GM23338 (cell line): Measurements from ENCODE around the gene DSCAML1. TPM values are rescaled to one million over a fixed set of nuclear protein-coding genes. Genes with fewer than 3 reads are reported as not detected.

Experiments used
- ATAC-seq: fragments of 200-7000 bp; cut with Tn5 transposase; 3 replicates; pipeline ENCODE4 v1.9.1; 2020
- DNase-seq: peaks from one replicate; pipeline ENCODE4 v3.0.0-alpha.2; 2015; ENCODE audit warnings: low spot score
- H2AFZ ChIP-seq: fragments of 200-600 bp; sonication (generic); 2 replicates; pipeline ENCODE4 v1.8.0; 2016; ENCODE audit warnings: antibody characterized with exemption, mild to moderate bottlenecking, moderate library complexity
- H3F3A ChIP-seq: fragments of 200-600 bp; sonication (generic); replicated peaks from 2 replicates; pipeline ENCODE4 v1.8.0; 2017; ENCODE audit warnings: antibody characterized with exemption, mixed run types, low read depth
- H3K27ac ChIP-seq: fragments of 200-600 bp; sonication (generic); 2 replicates; pipeline ENCODE4 v1.6.1; 2016; ENCODE audit warnings: low read depth
- H3K27me3 ChIP-seq: fragments of 200-600 bp; sonication (generic); 2 replicates; pipeline ENCODE4 v1.8.0; 2016; ENCODE audit warnings: mild to moderate bottlenecking, mixed run types, moderate library complexity; ENCODE audit not compliant: insufficient read depth
- H3K36me3 ChIP-seq: fragments of 200-600 bp; sonication (generic); 2 replicates; pipeline ENCODE4 v1.8.0; 2016; ENCODE audit warnings: mild to moderate bottlenecking; ENCODE audit not compliant: insufficient read depth
- H3K4me1 ChIP-seq: fragments of 200-600 bp; sonication (generic); 2 replicates; pipeline ENCODE4 v1.8.0; 2016; ENCODE audit warnings: mild to moderate bottlenecking, moderate library complexity; ENCODE audit not compliant: insufficient read depth
- H3K4me2 ChIP-seq: fragments of 200-600 bp; sonication (generic); 2 replicates; pipeline ENCODE4 v1.7.1; 2017; ENCODE audit warnings: mixed run types
- H3K4me3 ChIP-seq: fragments of 200-600 bp; sonication (generic); 2 replicates; pipeline ENCODE4 v1.6.1; 2016; ENCODE audit warnings: mixed run types
- H3K79me2 ChIP-seq: fragments of 200-600 bp; sonication (generic); replicated peaks from 2 replicates; pipeline ENCODE4 v1.8.0; 2017; ENCODE audit warnings: mild to moderate bottlenecking; ENCODE audit not compliant: insufficient read depth
- H3K9me2 ChIP-seq: fragments of 200-600 bp; sonication (generic); 2 replicates; pipeline ENCODE4 v1.8.0; 2017; ENCODE audit not compliant: insufficient read depth
- H4K20me1 ChIP-seq: fragments of 200-600 bp; sonication (generic); replicated peaks from 2 replicates; pipeline ENCODE4 v1.8.0; 2017; ENCODE audit warnings: mild to moderate bottlenecking; ENCODE audit not compliant: insufficient read depth
- H3K27ac Mint-ChIP-seq: 2 replicates; pipeline ENCODE4 v1.8.0; 2020; ENCODE audit warnings: inconsistent platforms, mild to moderate bottlenecking, moderate library complexity, mixed read lengths
- H3K27me3 Mint-ChIP-seq: 3 replicates; pipeline ENCODE4 v1.8.0; 2022; ENCODE audit warnings: low read depth, mild to moderate bottlenecking, moderate library complexity, mixed read lengths, inconsistent platforms; ENCODE audit not compliant: insufficient read depth, poor library complexity
- H3K36me3 Mint-ChIP-seq: 3 replicates; pipeline ENCODE4 v1.8.0; 2021; ENCODE audit warnings: low read depth, mild to moderate bottlenecking, inconsistent platforms, moderate library complexity, mixed read lengths
- H3K4me1 Mint-ChIP-seq: 3 replicates; pipeline ENCODE4 v1.8.0; 2020; ENCODE audit warnings: mild to moderate bottlenecking, inconsistent platforms, mixed read lengths
- H3K4me3 Mint-ChIP-seq: 3 replicates; pipeline ENCODE4 v1.8.0; 2021; ENCODE audit warnings: moderate library complexity, mild to moderate bottlenecking, inconsistent platforms, mixed read lengths
- H3K9me3 Mint-ChIP-seq: 3 replicates; pipeline ENCODE4 v1.8.0; 2020; ENCODE audit warnings: moderate library complexity, mild to moderate bottlenecking, inconsistent platforms, mixed read lengths
- CREB1 ChIP-seq: fragments of 250-450 bp; sonication (Bioruptor Pico); IDR thresholded peaks from 2 replicates; pipeline ENCODE4 v1.5.0; 2020; ENCODE audit warnings: low read depth, mild to moderate bottlenecking, moderate library complexity
- ETS1 ChIP-seq: IDR thresholded peaks from 2 replicates; pipeline ENCODE4 v1.6.1; 2016; ENCODE audit warnings: antibody characterized with exemption
- NANOG ChIP-seq: IDR thresholded peaks from 2 replicates; pipeline ENCODE4 v1.6.1; 2016; ENCODE audit warnings: antibody characterized with exemption, borderline replicate concordance
- POLR2AphosphoS5 ChIP-seq: IDR thresholded peaks from 2 replicates; pipeline ENCODE4 v1.6.1; 2016; ENCODE audit warnings: antibody characterized with exemption, low read depth
- REST ChIP-seq: IDR thresholded peaks from one replicate; pipeline ENCODE4 v1.6.1; 2018; ENCODE audit warnings: antibody characterized with exemption; ENCODE audit not compliant: unreplicated experiment
- STAT1 ChIP-seq: IDR thresholded peaks from one replicate; pipeline ENCODE4 v1.6.1; 2016; ENCODE audit warnings: antibody characterized with exemption; ENCODE audit not compliant: unreplicated experiment
- ZNF114 ChIP-seq: fragments of 250-450 bp; sonication (Bioruptor Pico); IDR thresholded peaks from 2 replicates; pipeline ENCODE4 v1.5.0; 2020; ENCODE audit warnings: mild to moderate bottlenecking, moderate library complexity
- ZNF331 ChIP-seq: fragments of 250-450 bp; sonication (Bioruptor Pico); IDR thresholded peaks from 2 replicates; pipeline ENCODE4 v1.5.0; 2020; ENCODE audit warnings: low read depth, mild to moderate bottlenecking, moderate library complexity
- polyA plus RNA-seq: library from polyadenylated mRNA; unstranded; fragments of >200 nt; fragmentation: Nextera tagmentation; extraction: Ambion mirVana; gene quantifications from 2 replicates; pipeline ENCODE4 v1.2.1, GENCODE V29; 2016
- total RNA-seq: library from RNA; depleted of rRNA; stranded (reverse); fragments of >200 nt; shearing (Covaris generic); gene quantifications from 2 replicates; pipeline ENCODE4 v1.2.3, GENCODE V29; 2014

The DSCAML1 gene
- total and polyA plus RNA-seq, 2 experiments from 2014 or later, result 0.17 TPM; not detected in 1

GRCh38 chr11:117828611-117829368, 31.8 kb upstream of the DSCAML1 start (continued):
- TF ChIP-seq NANOG (no peak), REST (no peak), POLR2AphosphoS5 (no peak), ETS1 (no peak), ZNF114 (no peak)

GRCh38 chr11:117827521-117828511, 30.8 kb upstream of the DSCAML1 start:
- Mint-ChIP-seq H3K27me3 (peaks cover 27% of the 10 kb centered on the region), H3K36me3 (no peaks in the 10 kb centered on the region), H3K4me3 (no peak overlapping the region), H3K27ac (no peak overlapping the region), H3K9me3 (no peaks in the 10 kb centered on the region), H3K4me1 (peaks cover 34% of the 10 kb centered on the region)
- no peaks in the 10 kb centered on the region for H3K27me3 ChIP-seq
- H3K79me2 ChIP-seq, result no peaks in the 10 kb centered on the region
- no peak overlapping the region for H3K27ac ChIP-seq
- no peak overlapping the region for H2AFZ ChIP-seq
- ATAC-seq (no peak), DNase-seq (no peak)
- H3F3A ChIP-seq, result no peaks in the 10 kb centered on the region
- H3K4me3 ChIP-seq, result no peak overlapping the region
- no peaks in the 10 kb centered on the region for H3K36me3 ChIP-seq
- no peaks in the 10 kb centered on the region for H3K9me2 ChIP-seq
- no peaks in the 10 kb centered on the region for H4K20me1 ChIP-seq
- H3K4me1 ChIP-seq, result peaks cover 8% of the 10 kb centered on the region; the same call in 1 of the 2 replicates
- TF ChIP-seq STAT1 (no peak), ZNF331 (CRISPR knock-in tag) (no peak), CREB1 (CRISPR knock-in tag) (no peak)
- no peak overlapping the region for H3K4me2 ChIP-seq
